HG02588 (cell line): ENCODE measurements around the gene EVA1C.
"Not testable (repeated sequence)": the region's sequence is repeated elsewhere in the genome, so short reads cannot be mapped to it uniquely, and the experiment has no call there.

Experiments used
- ATAC-seq: cut with Tn5 transposase; IDR thresholded peaks from one replicate; pipeline ENCODE4 v1.9.1; 2021; ENCODE audit warnings: mild to moderate bottlenecking, moderate library complexity; ENCODE audit not compliant: unreplicated experiment

EVA1C gene

GRCh38 chr21:32412162-32413014, at the start of gene EVA1C:
Gene EVA1C, plus strand, starts transcription at chr21:32412706. Its CDS starts 148 bp downstream, at chr21:32412854.
- ATAC-seq, result no peak

- ATAC-seq, result no peak
Measured at GRCh38 chr21:32364387-32364786, 48.1 kb upstream of the EVA1C start.

GRCh38 chr21:32364796-32365195, 47.7 kb upstream of the EVA1C start:
- no peak for ATAC-seq

GRCh38 chr21:32366191-32366590, 46.3 kb upstream of the EVA1C start:
- no peak for ATAC-seq

GRCh38 chr21:32367158-32367557, 45.3 kb upstream of the EVA1C start:
- no peak for ATAC-seq

- no peak for ATAC-seq
Measured at GRCh38 chr21:32368386-32368785, 44.1 kb upstream of the EVA1C start.

- not testable (repeated sequence) for ATAC-seq
Measured at GRCh38 chr21:32368961-32369360, 43.5 kb upstream of the EVA1C start.

- ATAC-seq, result no peak
Measured at GRCh38 chr21:32370998-32371766, 41.3 kb upstream of the EVA1C start.

GRCh38 chr21:32371913-32372314, 40.6 kb upstream of the EVA1C start:
- no peak for ATAC-seq

GRCh38 chr21:32372755-32373154, 39.8 kb upstream of the EVA1C start:
- no peak for ATAC-seq

GRCh38 chr21:32377506-32377905, 35.0 kb upstream of the EVA1C start:
- ATAC-seq, result no peak

- ATAC-seq, result no peak
Measured at GRCh38 chr21:32377991-32378390, 34.5 kb upstream of the EVA1C start.

- no peak for ATAC-seq
Measured at GRCh38 chr21:32378956-32379355, 33.5 kb upstream of the EVA1C start.

GRCh38 chr21:32380940-32381339, 31.6 kb upstream of the EVA1C start:
- no peak for ATAC-seq

GRCh38 chr21:32381571-32381970, 30.9 kb upstream of the EVA1C start:
- no peak for ATAC-seq

- ATAC-seq, result no peak
Measured at GRCh38 chr21:32382108-32382644, 30.3 kb upstream of the EVA1C start.

- ATAC-seq, result no peak
Measured at GRCh38 chr21:32383812-32384211, 28.7 kb upstream of the EVA1C start.

GRCh38 chr21:32386195-32386870, 26.2 kb upstream of the EVA1C start:
- no peak for ATAC-seq

- no peak for ATAC-seq
Measured at GRCh38 chr21:32387151-32387550, 25.4 kb upstream of the EVA1C start.

- ATAC-seq, result no peak
Measured at GRCh38 chr21:32388306-32388705, 24.2 kb upstream of the EVA1C start.

- no peak for ATAC-seq
Measured at GRCh38 chr21:32389337-32390015, 23.0 kb upstream of the EVA1C start.
